Transverse colon (tissue), 3 donors: ENCODE measurements around the gene THSD4.

Experiments
- CTCF ChIP-seq, 5 experiments: fragments of 200-600 bp in 3 of 5; fragments of 450-650 bp in 2 of 5; sonication (generic) in 3 of 5; IDR thresholded peaks; 1 replicate in 2 of 5; 2 replicates in 3 of 5; pipeline ENCODE4 v1.5.1; 2016 to 2017; ENCODE audit warnings: antibody characterized with exemption in 5 of 5, inconsistent platforms in 3 of 5, mild to moderate bottlenecking in 2 of 5, moderate library complexity in 1 of 5
- EP300 ChIP-seq: sonication (generic); formaldehyde crosslinking; IDR thresholded peaks from one replicate; pipeline ENCODE4 v1.6.1; 2017; ENCODE audit warnings: antibody characterized with exemption, low read depth
- POLR2A ChIP-seq: fragments of 450-650 bp; IDR thresholded peaks from one replicate; pipeline ENCODE4 v1.6.1; 2016; ENCODE audit warnings: antibody characterized with exemption, mild to moderate bottlenecking, moderate library complexity

GRCh38 chr15:71469413-71469812, 354.1 kb downstream of the THSD4 start:
- no peak for TF ChIP-seq POLR2A
- no peak for TF ChIP-seq CTCF (IDR thresholded peaks at IDR 0.05)
- TF ChIP-seq EP300 = no peak
